Occipital lobe (tissue), 1 donor: Measurements from ENCODE around the gene ZSCAN25. TPM values are rescaled to one million over a fixed set of nuclear protein-coding genes. Genes with fewer than 3 reads are reported as not detected.

Source experiments
- total RNA-seq: library from RNA; depleted of rRNA; stranded (reverse); fragments of >200 nt; gene quantifications from one replicate; pipeline ENCODE4 v1.2.3, GENCODE V29; 2014

The ZSCAN25 gene
- total RNA-seq, 1 donor from 2014 or later = 18.4 TPM

Other genes with a start within 250 kb of the ZSCAN25 start
- 11.9 TPM for gene ARPC1B, start 242.2 kb upstream of the ZSCAN25 start, total RNA-seq
- gene PDAP1, start 208.3 kb upstream of the ZSCAN25 start, total RNA-seq = 12.6 TPM
- gene BUD31, start 208.0 kb upstream of the ZSCAN25 start, total RNA-seq = 55.2 TPM
- 6.6 TPM for gene PTCD1, start 178.1 kb upstream of the ZSCAN25 start, total RNA-seq
- 24.2 TPM for gene CPSF4, start 178.0 kb upstream of the ZSCAN25 start, total RNA-seq
- gene ATP5MF, start 150.8 kb upstream of the ZSCAN25 start, total RNA-seq = 256 TPM
- gene ZNF789, start 144.1 kb upstream of the ZSCAN25 start, total RNA-seq = 25.3 TPM
- gene ZNF394, start 116.7 kb upstream of the ZSCAN25 start, total RNA-seq = 36.3 TPM
- gene ZKSCAN5, start 112.3 kb upstream of the ZSCAN25 start, total RNA-seq = 19.8 TPM
- 18.9 TPM for gene FAM200A, start 64.8 kb upstream of the ZSCAN25 start, total RNA-seq
- 79.1 TPM for gene ZNF655, start 58.3 kb upstream of the ZSCAN25 start, total RNA-seq
- gene TMEM225B, start 18.7 kb upstream of the ZSCAN25 start, total RNA-seq = not detected
- gene CYP3A5, start 63.0 kb downstream of the ZSCAN25 start, total RNA-seq = 1.6 TPM
- not detected for gene CYP3A7, start 118.2 kb downstream of the ZSCAN25 start, total RNA-seq
- not detected for gene CYP3A4, start 167.2 kb downstream of the ZSCAN25 start, total RNA-seq
- gene CYP3A43, start 211.1 kb downstream of the ZSCAN25 start, total RNA-seq = 0.78 TPM